GM04503 (cell line): ENCODE results near the gene TEX50.
"Not testable (repeated sequence)": the region's sequence is repeated elsewhere in the genome, so short reads cannot be mapped to it uniquely, and the experiment has no call there.

Source experiments
- DNase-seq: peaks from one replicate; pipeline ENCODE4 v3.0.0-alpha.2; 2012; ENCODE audit warnings: low read depth

The TEX50 gene

GRCh38 chr1:173661763-173662162 is 26.6 kb downstream of the TEX50 start:
- DNase-seq = no peak

- no peak for DNase-seq
These were observed 28.0 kb downstream of the TEX50 start for GRCh38 chr1:173663159-173663558.

GRCh38 chr1:173666646-173667045 is 31.5 kb downstream of the TEX50 start:
- no peak for DNase-seq

- no peak for DNase-seq
These were observed 34.4 kb downstream of the TEX50 start, which contains the start of gene ANKRD45 for GRCh38 chr1:173669491-173669941. Gene ANKRD45, minus strand, starts transcription at chr1:173669851. Its CDS starts 10,433 bp downstream, at chr1:173659418.

- not testable (repeated sequence) for DNase-seq
These were observed 39.4 kb downstream of the TEX50 start for GRCh38 chr1:173674496-173674895.

GRCh38 chr1:173680152-173680551 is 45.0 kb downstream of the TEX50 start:
- not testable (repeated sequence) for DNase-seq

- no peak for DNase-seq
These were observed 47.0 kb downstream of the TEX50 start for GRCh38 chr1:173682184-173682583.

- not testable (repeated sequence) for DNase-seq
These were observed 48.7 kb downstream of the TEX50 start for GRCh38 chr1:173683838-173684237.

- DNase-seq = not testable (repeated sequence)
These were observed 50.0 kb downstream of the TEX50 start for GRCh38 chr1:173685121-173685520.
